NCI-H1105 (cell line): Measurements from ENCODE around the gene TNFRSF13B.
"Not testable (repeated sequence)": the region's sequence is repeated elsewhere in the genome, so short reads cannot be mapped to it uniquely, and the experiment has no call there.

Experiments used
- DNase-seq: peaks from one replicate; lab custom pipeline; 2025; lab: John Stamatoyannopoulos, UW

The TNFRSF13B gene

GRCh38 chr17:16987066-16987829, 15.3 kb upstream of the TNFRSF13B start:
- DNase-seq, result no peak

GRCh38 chr17:16986391-16986790, 14.5 kb upstream of the TNFRSF13B start:
- no peak for DNase-seq

GRCh38 chr17:16981928-16982327, 10.0 kb upstream of the TNFRSF13B start:
- DNase-seq, result no peak

DNA sequence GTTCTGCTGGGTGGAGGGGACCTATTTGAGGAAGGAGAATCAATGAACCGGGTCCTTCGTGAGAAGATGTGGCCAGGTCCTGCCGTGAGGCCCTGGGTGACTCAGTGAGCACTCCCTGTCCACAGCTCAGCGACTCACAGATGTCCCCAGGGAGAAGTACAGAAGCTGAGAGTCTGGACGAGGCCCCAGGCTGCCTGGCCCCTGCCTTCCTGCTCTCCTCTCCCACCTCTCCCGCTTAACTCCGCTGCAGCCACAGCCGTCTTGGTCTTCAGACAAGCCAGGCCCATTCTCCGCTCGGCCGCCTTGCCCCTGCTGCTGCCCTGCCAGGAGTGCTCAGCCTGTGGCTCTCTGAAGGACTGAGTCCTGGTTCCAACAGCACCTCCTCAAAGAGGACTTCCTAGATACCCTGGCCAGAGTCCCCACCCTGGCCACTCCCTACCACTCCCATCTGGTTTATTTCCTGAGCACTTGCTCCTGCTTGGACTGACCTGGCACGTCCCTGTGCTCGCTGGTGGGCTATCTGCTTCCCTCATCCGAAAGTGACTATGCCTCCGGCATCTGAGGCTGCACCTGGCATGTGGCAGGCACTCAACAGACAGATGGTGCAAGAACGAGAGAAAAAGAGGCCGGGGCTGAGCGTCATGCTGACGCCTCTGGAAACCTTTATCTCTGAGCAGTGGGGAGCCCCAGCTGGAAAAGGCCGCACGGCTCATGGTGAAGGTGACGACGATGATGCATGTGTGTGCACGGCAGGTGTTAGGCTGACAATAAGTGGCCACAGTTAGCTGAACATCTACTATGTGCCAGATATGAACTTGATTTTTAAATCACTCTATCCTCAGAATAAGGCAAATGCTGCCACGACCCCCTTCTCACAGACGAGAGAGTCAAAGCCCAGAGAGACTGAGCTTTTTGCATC, 9.2 kb upstream of the TNFRSF13B start:
- DNase-seq, result no peak

GRCh38 chr17:16980061-16980460, 8.1 kb upstream of the TNFRSF13B start:
- no peak for DNase-seq

- not testable (repeated sequence) for DNase-seq
Observed at GRCh38 chr17:16979237-16979823, 7.4 kb upstream of the TNFRSF13B start.

DNA sequence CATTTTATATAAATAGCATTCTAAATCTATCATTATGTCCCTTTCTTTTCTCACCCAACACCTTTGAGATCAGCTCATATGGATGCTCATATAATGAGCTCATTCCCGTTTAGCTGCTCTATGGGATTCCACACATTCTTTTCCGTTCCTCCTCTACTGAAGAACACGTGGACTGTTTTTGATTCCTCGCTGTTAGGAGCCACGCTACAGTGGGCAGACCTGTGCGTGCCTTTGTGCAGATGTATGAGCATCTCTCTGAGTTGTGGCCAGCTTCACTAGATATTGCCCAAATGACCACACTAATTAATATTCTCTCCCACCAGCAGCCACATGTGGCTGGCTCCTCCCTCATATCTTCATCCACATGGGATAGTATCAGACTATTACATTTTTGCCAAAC, 6.0 kb upstream of the TNFRSF13B start:
- DNase-seq, result no peak

GRCh38 chr17:16976725-16977550, 5.0 kb upstream of the TNFRSF13B start:
- DNase-seq, result no peak

- no peak for DNase-seq
Observed at GRCh38 chr17:16975744-16976625, 4.1 kb upstream of the TNFRSF13B start.

DNA sequence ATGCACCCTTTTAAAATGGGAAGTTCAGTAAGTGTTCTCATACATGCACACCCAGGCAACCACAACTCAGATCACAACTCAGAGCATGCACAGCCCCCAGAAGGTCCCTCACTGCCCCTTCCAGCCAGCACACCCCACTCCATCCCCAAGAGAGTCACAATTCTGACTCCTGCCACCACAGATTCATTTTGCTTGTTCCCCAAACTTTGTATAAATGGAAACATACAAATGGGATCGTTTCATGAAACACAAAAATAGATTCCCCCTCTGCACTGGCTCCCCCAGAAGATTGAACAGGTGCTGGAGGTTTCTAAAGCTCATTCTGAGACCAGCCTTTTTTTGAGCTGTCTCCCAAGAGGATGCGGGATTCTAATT, 3.3 kb upstream of the TNFRSF13B start:
- no peak for DNase-seq

- DNase-seq, result no peak
Observed at GRCh38 chr17:16974569-16975276, 2.8 kb upstream of the TNFRSF13B start.

GRCh38 chr17:16973760-16974540, 2.0 kb upstream of the TNFRSF13B start:
- DNase-seq, result no peak

DNA sequence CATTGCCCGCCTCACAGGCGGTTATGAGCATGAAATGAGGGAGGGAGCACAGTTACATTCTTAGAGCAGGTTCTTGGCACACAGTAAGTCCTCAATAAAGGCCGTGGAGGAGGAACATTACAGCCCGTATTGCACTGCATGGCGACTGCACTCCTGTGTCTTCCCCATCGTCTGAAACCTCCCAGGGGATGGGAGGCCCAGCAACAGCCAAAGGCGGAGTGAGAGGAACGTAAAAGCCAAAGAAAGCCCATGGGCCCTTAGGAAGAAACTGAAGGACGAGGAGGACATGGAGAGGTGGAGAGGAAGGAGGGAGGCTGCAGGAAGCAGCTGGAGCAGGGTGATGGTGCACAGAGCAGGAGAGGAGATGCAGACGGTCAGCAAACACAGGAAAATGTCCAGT, 1.1 kb upstream of the TNFRSF13B start:
- DNase-seq, result not testable (repeated sequence)

- no peak for DNase-seq
Observed at GRCh38 chr17:16972346-16972745, 428 bp upstream of the TNFRSF13B start.

DNA sequence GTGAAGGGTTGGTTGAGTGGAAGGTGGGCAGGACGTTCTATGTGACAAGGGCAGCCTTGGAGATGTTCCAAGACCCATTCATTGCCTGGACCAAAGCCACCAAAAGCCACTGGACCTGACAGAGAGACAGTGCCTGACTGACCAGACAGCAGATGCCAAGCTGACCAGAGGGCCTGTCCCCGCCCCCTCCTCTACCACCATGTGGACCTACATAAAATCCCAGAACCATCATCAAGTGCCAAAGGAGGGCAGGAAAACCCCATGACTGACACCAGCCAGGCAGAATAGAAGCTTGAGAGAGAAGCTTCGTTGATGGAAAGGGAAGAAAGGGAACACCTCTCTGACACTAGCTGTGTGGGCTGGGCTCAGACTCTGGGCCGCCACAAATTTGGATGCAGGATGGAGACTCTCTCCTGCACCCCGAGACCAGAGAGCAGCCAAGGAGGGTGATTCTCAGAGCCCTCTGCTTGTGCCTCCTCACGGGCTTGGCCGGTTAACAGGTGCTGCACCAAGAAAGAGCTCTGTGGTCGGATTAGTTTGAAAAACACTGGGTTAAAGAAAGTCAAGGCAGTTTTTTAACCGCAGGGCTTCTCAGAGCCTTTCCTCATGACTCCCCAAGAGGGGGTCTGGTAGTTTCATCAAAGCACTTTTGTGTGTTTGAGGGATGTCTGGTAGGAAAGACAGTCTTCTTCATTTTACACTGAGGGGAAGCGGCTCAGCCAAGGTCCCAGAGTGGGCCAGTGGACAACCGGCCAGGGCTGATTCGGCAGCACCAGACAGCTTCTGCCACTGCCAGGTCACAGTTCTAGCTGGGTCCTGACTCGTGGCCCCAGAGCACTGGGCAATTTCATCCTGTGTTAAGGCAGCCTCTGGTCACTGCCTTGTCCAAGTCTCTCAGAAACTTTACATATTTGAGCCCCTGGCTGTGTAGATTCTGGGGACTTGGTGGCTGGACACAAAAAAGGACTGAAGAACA, 1.7 kb downstream of the TNFRSF13B start:
- DNase-seq, result no peak

DNA sequence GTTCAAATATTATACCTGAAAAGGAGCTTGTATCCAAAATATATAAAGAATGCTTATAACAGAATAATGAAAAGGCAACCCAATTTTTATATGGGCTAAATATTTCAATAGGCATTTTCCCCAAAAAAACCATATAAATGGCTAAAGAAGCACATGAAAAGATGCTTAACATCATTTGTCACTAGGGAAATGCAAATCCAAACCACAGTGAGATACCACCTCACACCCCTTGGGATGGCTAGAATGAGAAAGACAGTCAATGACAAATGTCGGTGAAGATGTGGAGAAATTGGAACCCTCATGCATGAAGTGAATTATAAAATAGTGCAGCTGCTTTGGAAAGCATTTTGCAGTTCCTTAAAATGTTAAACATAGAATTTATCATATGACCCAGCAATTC, 3.1 kb downstream of the TNFRSF13B start:
- no peak for DNase-seq

- no peak for DNase-seq
Observed at GRCh38 chr17:16962804-16963203, 9.1 kb downstream of the TNFRSF13B start.

GRCh38 chr17:16961792-16962191, 10.1 kb downstream of the TNFRSF13B start:
- no peak for DNase-seq
